Smooth muscle cell (in vitro differentiated cells): Measurements from ENCODE around the gene MPPED1. TPM values are rescaled to one million over a fixed set of nuclear protein-coding genes. Genes with fewer than 3 reads are reported as not detected.

ENCODE experiments used
- DNase-seq: peaks from one replicate; lab custom pipeline; 2025; ENCODE audit not compliant: unreplicated experiment; lab: John Stamatoyannopoulos, UW
- H2AFZ ChIP-seq: fragments of 200-600 bp; sonication (generic); 2 replicates; pipeline ENCODE4 v1.6.0; 2016; ENCODE audit warnings: antibody characterized with exemption, low read depth, mild to moderate bottlenecking
- H3F3A ChIP-seq: fragments of 200-600 bp; sonication (generic); 2 replicates; pipeline ENCODE4 v1.6.0; 2017; ENCODE audit warnings: antibody characterized with exemption, low read depth
- H3K27ac ChIP-seq: fragments of 200-600 bp; sonication (generic); 2 replicates; pipeline ENCODE4 v1.5.1; 2016; ENCODE audit warnings: low read depth, mild to moderate bottlenecking
- H3K27me3 ChIP-seq: fragments of 200-600 bp; sonication (generic); 2 replicates; pipeline ENCODE4 v1.6.1; 2016; ENCODE audit warnings: low read depth, mild to moderate bottlenecking
- H3K36me3 ChIP-seq: fragments of 200-600 bp; sonication (generic); 2 replicates; pipeline ENCODE4 v1.5.1; 2016; ENCODE audit warnings: low read depth
- H3K4me1 ChIP-seq: fragments of 200-600 bp; sonication (generic); 2 replicates; pipeline ENCODE4 v1.5.1; 2016; ENCODE audit warnings: low read depth
- H3K4me2 ChIP-seq: fragments of 200-600 bp; sonication (generic); 2 replicates; pipeline ENCODE4 v1.6.0; 2016; ENCODE audit warnings: mild to moderate bottlenecking
- H3K4me3 ChIP-seq: fragments of 200-600 bp; sonication (generic); 2 replicates; pipeline ENCODE4 v1.5.1; 2016; ENCODE audit warnings: mild to moderate bottlenecking
- H3K79me2 ChIP-seq: fragments of 200-600 bp; sonication (generic); 2 replicates; pipeline ENCODE4 v1.6.0; 2016; ENCODE audit warnings: low read depth, mild to moderate bottlenecking
- H3K9ac ChIP-seq: fragments of 200-600 bp; sonication (generic); 2 replicates; pipeline ENCODE4 v1.6.0; 2016; ENCODE audit warnings: low read depth
- H3K9me3 ChIP-seq: fragments of 200-600 bp; sonication (generic); replicated peaks from 2 replicates; pipeline ENCODE4 v1.5.1; 2016; ENCODE audit warnings: low read depth
- H4K20me1 ChIP-seq: fragments of 200-600 bp; sonication (generic); 2 replicates; pipeline ENCODE4 v1.6.0; 2016; ENCODE audit warnings: low read depth
- WGBS: methylation state at CpG from one replicate; pipeline ENCODE4 v1.1.7; 2016; ENCODE audit warnings: low lambda C conversion rate; 5-methylcytosine and 5-hydroxymethylcytosine counted together
- polyA plus RNA-seq: library from polyadenylated mRNA; unstranded; fragments of >200 nt; fragmentation: Nextera tagmentation; extraction: Ambion mirVana; gene quantifications from 2 replicates; pipeline ENCODE4 v1.2.1, GENCODE V29; 2016
- total RNA-seq: library from RNA; depleted of rRNA; stranded (reverse); fragments of >200 nt; gene quantifications from 2 replicates; pipeline ENCODE4 v1.2.3, GENCODE V29; 2014
- TF ChIP-seq, protein P1 (sequence below): fragments of 200-600 bp; sonication (generic); IDR thresholded peaks from 2 replicates; pipeline ENCODE4 v1.5.1; 2017; ENCODE audit warnings: borderline replicate concordance, mild to moderate bottlenecking, antibody characterized with exemption; ENCODE audit not compliant: insufficient read depth, poor library complexity, severe bottlenecking

MPPED1 gene
- total and polyA plus RNA-seq, 2 experiments from 2014 or later: not detected

DNA sequence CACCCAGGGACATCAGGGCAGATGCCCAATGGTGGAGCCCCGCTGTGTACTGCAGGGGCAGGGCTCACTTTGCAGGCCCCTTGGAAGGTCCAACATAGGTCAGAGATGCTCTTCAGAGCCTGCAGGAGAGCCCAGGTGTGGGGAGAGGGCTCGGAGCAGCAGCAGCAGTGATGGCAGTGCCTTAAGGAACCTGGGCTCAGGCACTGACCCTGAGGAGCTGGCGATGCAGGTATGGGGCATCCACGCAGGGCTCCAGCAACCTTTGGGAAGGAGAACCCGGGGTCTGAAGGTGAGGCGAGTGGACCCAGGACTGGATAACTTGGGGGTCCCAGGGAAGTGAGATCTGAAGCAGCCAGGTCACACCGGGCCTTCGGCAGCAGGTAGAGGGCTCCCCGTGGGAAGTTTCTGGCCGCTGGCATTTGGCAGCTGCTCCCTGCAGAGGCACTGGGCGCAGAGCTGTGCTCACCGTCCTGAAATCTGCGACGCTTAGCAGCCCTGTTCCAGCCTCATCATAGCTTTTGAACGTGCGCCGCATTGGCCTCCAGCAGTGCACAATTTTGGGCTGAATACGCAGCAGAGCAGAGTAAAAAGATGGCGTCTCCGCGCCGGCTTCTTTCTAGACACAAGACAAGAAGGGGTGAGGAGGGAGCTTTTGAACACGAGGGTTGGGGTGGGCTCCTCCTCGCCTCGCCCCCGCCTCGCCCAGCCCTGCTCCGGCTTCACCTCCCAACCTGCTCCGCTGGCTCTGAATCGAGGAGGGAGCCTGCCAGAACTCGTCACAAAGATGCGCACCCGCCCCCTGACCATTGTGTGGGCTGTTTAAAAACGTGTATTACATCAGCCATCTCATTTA, 118.8 kb downstream of the MPPED1 start:
- no peak overlapping the region for H3K27ac ChIP-seq
- H3K4me3 ChIP-seq: no peak overlapping the region
- no peaks in the 10 kb centered on the region for H3K27me3 ChIP-seq
- TF ChIP-seq, protein P1, sequence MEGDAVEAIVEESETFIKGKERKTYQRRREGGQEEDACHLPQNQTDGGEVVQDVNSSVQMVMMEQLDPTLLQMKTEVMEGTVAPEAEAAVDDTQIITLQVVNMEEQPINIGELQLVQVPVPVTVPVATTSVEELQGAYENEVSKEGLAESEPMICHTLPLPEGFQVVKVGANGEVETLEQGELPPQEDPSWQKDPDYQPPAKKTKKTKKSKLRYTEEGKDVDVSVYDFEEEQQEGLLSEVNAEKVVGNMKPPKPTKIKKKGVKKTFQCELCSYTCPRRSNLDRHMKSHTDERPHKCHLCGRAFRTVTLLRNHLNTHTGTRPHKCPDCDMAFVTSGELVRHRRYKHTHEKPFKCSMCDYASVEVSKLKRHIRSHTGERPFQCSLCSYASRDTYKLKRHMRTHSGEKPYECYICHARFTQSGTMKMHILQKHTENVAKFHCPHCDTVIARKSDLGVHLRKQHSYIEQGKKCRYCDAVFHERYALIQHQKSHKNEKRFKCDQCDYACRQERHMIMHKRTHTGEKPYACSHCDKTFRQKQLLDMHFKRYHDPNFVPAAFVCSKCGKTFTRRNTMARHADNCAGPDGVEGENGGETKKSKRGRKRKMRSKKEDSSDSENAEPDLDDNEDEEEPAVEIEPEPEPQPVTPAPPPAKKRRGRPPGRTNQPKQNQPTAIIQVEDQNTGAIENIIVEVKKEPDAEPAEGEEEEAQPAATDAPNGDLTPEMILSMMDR: no peak
- H3K9me3 ChIP-seq: no peaks in the 10 kb centered on the region
- WGBS: 84% methylated on average over 34 of the region's 34 CpGs
- no peak overlapping the region for H3K4me2 ChIP-seq
- no peaks in the 10 kb centered on the region for H3F3A ChIP-seq
- H3K4me1 ChIP-seq: no peaks in the 10 kb centered on the region
- no peak for DNase-seq
- H4K20me1 ChIP-seq: no peaks in the 10 kb centered on the region
- H3K9ac ChIP-seq: no peak overlapping the region
- no peak overlapping the region for H2AFZ ChIP-seq
- no peaks in the 10 kb centered on the region for H3K79me2 ChIP-seq
- no peaks in the 10 kb centered on the region for H3K36me3 ChIP-seq

DNA sequence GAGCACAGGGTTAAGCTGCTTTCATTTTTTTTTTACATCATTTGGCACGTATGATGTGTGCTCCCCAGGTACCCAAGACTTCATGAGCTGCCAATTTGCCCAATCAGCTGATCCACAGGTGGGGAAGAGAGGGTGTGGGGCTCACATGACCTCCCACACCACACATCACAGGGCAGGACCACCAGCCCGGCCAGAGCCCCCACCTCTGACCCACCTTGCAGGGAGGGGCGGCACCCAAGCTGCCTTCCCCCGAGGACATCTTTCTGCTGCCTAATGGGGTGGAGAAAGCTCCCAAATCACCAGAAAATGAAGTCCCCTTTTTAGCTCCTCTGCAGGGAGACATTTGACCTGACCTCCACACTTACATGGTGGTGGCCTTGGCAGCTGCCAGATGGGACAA, 119.8 kb downstream of the MPPED1 start:
- Histone ChIP-seq H2AFZ (no peak overlapping the region), H3K4me1 (no peaks in the 10 kb centered on the region), H3K79me2 (no peaks in the 10 kb centered on the region), H3K9me3 (no peaks in the 10 kb centered on the region), H4K20me1 (no peaks in the 10 kb centered on the region), H3K4me3 (no peak overlapping the region), H3K36me3 (no peaks in the 10 kb centered on the region), H3K4me2 (no peak overlapping the region), H3F3A (no peaks in the 10 kb centered on the region), H3K27ac (no peak overlapping the region), H3K9ac (no peak overlapping the region), H3K27me3 (no peaks in the 10 kb centered on the region)
- TF ChIP-seq, protein P1: no peak
- DNase-seq: no peak
- WGBS: 89% methylated on average over 4 of the region's 4 CpGs

DNA sequence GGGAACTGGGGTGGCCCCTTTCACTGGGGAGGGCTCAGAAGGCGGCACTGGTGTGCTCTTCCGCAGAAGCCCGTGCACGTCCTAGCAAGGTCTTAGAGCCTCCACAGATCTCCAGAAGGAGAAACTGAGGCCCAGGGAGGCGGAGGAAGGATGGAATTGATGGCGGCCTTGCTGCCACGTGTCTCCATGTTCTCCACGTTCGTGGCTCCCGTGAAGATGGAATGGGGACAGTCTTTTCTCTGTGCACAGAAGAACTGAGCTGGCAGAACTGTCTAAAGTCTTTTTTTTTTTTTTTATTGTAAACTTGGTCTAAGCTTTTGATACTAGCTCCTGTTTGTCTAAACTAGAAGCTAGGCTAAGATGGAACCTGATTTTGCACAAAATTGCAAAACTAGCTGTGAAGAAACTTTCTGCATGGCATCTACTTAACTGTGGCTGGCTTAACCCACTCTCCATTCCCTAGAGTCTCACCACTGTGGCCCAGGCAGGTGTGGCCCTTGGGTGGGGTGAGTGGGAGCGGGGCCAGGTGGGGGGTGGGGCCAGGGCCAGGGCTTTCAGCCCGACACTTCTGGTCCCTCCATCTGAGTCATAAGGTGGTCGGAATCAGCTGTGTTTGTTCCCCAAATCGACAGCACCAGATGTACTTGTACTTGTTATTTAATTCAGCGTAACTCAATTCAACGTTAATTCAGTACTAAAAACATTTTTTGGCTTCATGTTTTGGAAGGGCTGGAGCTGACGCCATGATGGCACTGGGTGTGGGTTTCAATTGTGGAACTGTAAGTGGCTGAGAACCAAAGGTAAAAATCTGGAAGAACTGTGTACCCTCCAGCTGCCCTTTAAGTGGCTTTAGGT, 120.7 kb downstream of the MPPED1 start:
- Histone ChIP-seq H2AFZ (no peak overlapping the region), H3K27ac (no peak overlapping the region), H3K4me3 (no peak overlapping the region), H3K9ac (no peak overlapping the region), H4K20me1 (no peaks in the 10 kb centered on the region), H3K36me3 (no peaks in the 10 kb centered on the region), H3K4me2 (no peak overlapping the region), H3K9me3 (no peaks in the 10 kb centered on the region), H3F3A (no peaks in the 10 kb centered on the region), H3K4me1 (no peaks in the 10 kb centered on the region), H3K27me3 (no peaks in the 10 kb centered on the region), H3K79me2 (no peaks in the 10 kb centered on the region)
- TF ChIP-seq, protein P1: no peak
- WGBS: 93% methylated on average over 17 of the region's 17 CpGs
- no peak for DNase-seq
